ENCODE data around the gene MDM2. TPM values are rescaled to one million over a fixed set of nuclear protein-coding genes. Genes with fewer than 3 reads are reported as not detected.
"Not testable (repeated sequence)": the region's sequence is repeated elsewhere in the genome, so short reads cannot be mapped to it uniquely, and the experiment has no call there.

Gene MDM2
- total RNA-seq, 1 experiment from 2014 or later = 159 TPM

GRCh38 chr12:68863886-68864454, 56.0 kb downstream of the MDM2 start:
- H3K79me1 ChIP-seq (ENCODE audit: insufficient read depth, low read depth, low read length, poor library complexity, severe bottlenecking); H3K14ac ChIP-seq (ENCODE audit: insufficient read depth, low read length); H3K27ac ChIP-seq (ENCODE audit: insufficient read length, low read depth, low read length); H3K23ac ChIP-seq (ENCODE audit: insufficient read length, low read depth, low read length); H3K9me3 ChIP-seq (ENCODE audit: control insufficient read depth, low read depth, low read length); H3K56ac ChIP-seq (ENCODE audit: insufficient read length, low read depth, low read length); H4K91ac ChIP-seq (ENCODE audit: insufficient read length, low read depth, low read length); H3K4me3 Mint-ChIP-seq; H3K23me2 ChIP-seq (ENCODE audit: insufficient read length, low read depth, low read length, poor library complexity, severe bottlenecking); H2BK12ac ChIP-seq (ENCODE audit: insufficient read length, low read depth, low read length); H3T11ph ChIP-seq (ENCODE audit: low read length); H4K5ac ChIP-seq (ENCODE audit: insufficient read length, low read depth, low read length); H2AK5ac ChIP-seq (ENCODE audit: insufficient read length, low read length); H3K4me1 ChIP-seq (ENCODE audit: insufficient read depth, low read length); H3K18ac ChIP-seq (ENCODE audit: insufficient read length, low read depth, low read length); H2BK15ac ChIP-seq (ENCODE audit: low read depth, low read length); H2BK5ac ChIP-seq (ENCODE audit: insufficient read length, low read length); H3K4me2 ChIP-seq (ENCODE audit: insufficient read depth, insufficient read length, low read length); H3K27me3 ChIP-seq (ENCODE audit: insufficient read depth, low read length); H3K4ac ChIP-seq (ENCODE audit: low read depth, low read length); H3K9ac ChIP-seq (ENCODE audit: extremely low read depth, insufficient read length, low read length); DNase-seq; H3K27ac Mint-ChIP-seq; H2AFZ ChIP-seq (ENCODE audit: low read length); H2BK120ac ChIP-seq (ENCODE audit: low read depth, low read length, poor library complexity, severe bottlenecking); H2BK20ac ChIP-seq (ENCODE audit: low read depth, low read length, poor library complexity, severe bottlenecking); H3K9me3 Mint-ChIP-seq; H4K20me1 ChIP-seq (ENCODE audit: control insufficient read depth, insufficient read depth, insufficient read length); H3K79me2 ChIP-seq (ENCODE audit: insufficient read depth, low read length); H3K36me3 Mint-ChIP-seq (ENCODE audit: insufficient read depth in 1 of 3, low read depth in 3 of 3); H4K8ac ChIP-seq (replicated peaks; ENCODE audit: insufficient read length, low read depth, low read length); H3K27me3 Mint-ChIP-seq (ENCODE audit: low read depth): not testable (repeated sequence)
- peaks cover 10 to 11% of the 10 kb centered on the region in 2 experiments for H3K4me1 Mint-ChIP-seq
- peak; percentile 69 for TF ChIP-seq CTCF (conservative IDR thresholded peaks at IDR 0.05)
- no CpG with 5 or more reads among the region's 8 CpGs for whole genome bisulfite sequencing (ENCODE audit: extremely low coverage, insufficient read length, low lambda C conversion rate)
